ENCODE data around the gene PREX1. TPM values are rescaled to one million over a fixed set of nuclear protein-coding genes. Genes with fewer than 3 reads are reported as not detected.

PREX1 gene
- total RNA-seq, 1 donor from 2014 or later: 11.2 TPM

GRCh38 chr20:48701702-48702101 is 126.1 kb downstream of the PREX1 start:
- Histone ChIP-seq H3K36me3 (peaks cover 12% of the 10 kb centered on the region), H3K27ac (replicated peaks) (no peak overlapping the region), H3K27me3 (ENCODE audit: low read depth) (no peaks in the 10 kb centered on the region), H3K4me3 (no peak overlapping the region), H3K4me1 (peaks cover 41% of the 10 kb centered on the region), H3K9me3 (replicated peaks) (no peaks in the 10 kb centered on the region)
- TF ChIP-seq CTCF (IDR thresholded peaks at IDR 0.05; ENCODE audit: borderline replicate concordance): no peak
- DNase-seq: no peak
- intact Hi-C loops (cut with micrococcal nuclease): no loop called here

- no peak for DNase-seq
- H3K4me1 ChIP-seq: peaks cover 33% of the 10 kb centered on the region
- H3K27me3 ChIP-seq (ENCODE audit: low read depth): no peaks in the 10 kb centered on the region
- intact Hi-C loops (cut with micrococcal nuclease): no loop called here
- no peak overlapping the region for H3K4me3 ChIP-seq
- H3K27ac ChIP-seq (replicated peaks): peak overlapping the region; percentile 75
- H3K36me3 ChIP-seq: peaks cover 12% of the 10 kb centered on the region
- TF ChIP-seq CTCF (IDR thresholded peaks at IDR 0.05; ENCODE audit: borderline replicate concordance): no peak
- H3K9me3 ChIP-seq (replicated peaks): no peaks in the 10 kb centered on the region
These were observed 129.1 kb downstream of the PREX1 start for GRCh38 chr20:48698507-48699267.

- Histone ChIP-seq H3K36me3 (peaks cover 12% of the 10 kb centered on the region), H3K4me1 (peaks cover 26% of the 10 kb centered on the region), H3K27ac (replicated peaks) (peak overlapping the region; percentile 75), H3K27me3 (ENCODE audit: low read depth) (no peaks in the 10 kb centered on the region), H3K9me3 (replicated peaks) (no peaks in the 10 kb centered on the region), H3K4me3 (no peak overlapping the region)
- DNase-seq: peak; percentile 85
- TF ChIP-seq CTCF (IDR thresholded peaks at IDR 0.05; ENCODE audit: borderline replicate concordance): no peak
- intact Hi-C loops (cut with micrococcal nuclease): no loop called here
These were observed 129.8 kb downstream of the PREX1 start for GRCh38 chr20:48697845-48698491.

- H3K4me3 ChIP-seq: no peak overlapping the region
- H3K27ac ChIP-seq (replicated peaks): no peak overlapping the region
- H3K9me3 ChIP-seq (replicated peaks): no peaks in the 10 kb centered on the region
- intact Hi-C loops (cut with micrococcal nuclease): no loop called here
- peaks cover 24% of the 10 kb centered on the region for H3K4me1 ChIP-seq
- H3K27me3 ChIP-seq (ENCODE audit: low read depth): no peaks in the 10 kb centered on the region
- no peak for TF ChIP-seq CTCF (IDR thresholded peaks at IDR 0.05; ENCODE audit: borderline replicate concordance)
- H3K36me3 ChIP-seq: peaks cover 12% of the 10 kb centered on the region
- DNase-seq: no peak
These were observed 131.1 kb downstream of the PREX1 start for GRCh38 chr20:48696671-48697070.

GRCh38 chr20:48695738-48696137 is 132.1 kb downstream of the PREX1 start:
- no peak for TF ChIP-seq CTCF (IDR thresholded peaks at IDR 0.05; ENCODE audit: borderline replicate concordance)
- intact Hi-C loops (cut with micrococcal nuclease): no loop called here
- DNase-seq: no peak
- H3K36me3 ChIP-seq: peaks cover 9% of the 10 kb centered on the region
- H3K9me3 ChIP-seq (replicated peaks): no peaks in the 10 kb centered on the region
- no peak overlapping the region for H3K27ac ChIP-seq (replicated peaks)
- H3K4me3 ChIP-seq: no peak overlapping the region
- peaks cover 32% of the 10 kb centered on the region for H3K4me1 ChIP-seq
- no peaks in the 10 kb centered on the region for H3K27me3 ChIP-seq (ENCODE audit: low read depth)
